Stimulated activated naive CD4-positive, alpha-beta T cell (primary cell): ENCODE results near the gene NRROS.

ENCODE experiments used
- DNase-seq, 6 experiments: peaks; one replicate each; lab custom pipeline; 2025; lab: John Stamatoyannopoulos, UW

The NRROS gene

GRCh38 chr3:196684548-196685407 lies 45.3 kb downstream of the NRROS start:
- DNase-seq, result peak; percentile 41 to 82 (median 50)

- no peak for DNase-seq
These were observed 46.9 kb downstream of the NRROS start for GRCh38 chr3:196686436-196686835.

- no peak for DNase-seq
These were observed 48.9 kb downstream of the NRROS start for GRCh38 chr3:196688349-196688748.

GRCh38 chr3:196689941-196690660 lies 50.6 kb downstream of the NRROS start:
- no peak for DNase-seq

- no peak for DNase-seq
These were observed 51.9 kb downstream of the NRROS start for GRCh38 chr3:196691386-196691785.

GRCh38 chr3:196694202-196694638 lies 54.7 kb downstream of the NRROS start:
- peak in 3 of 6 experiments; percentile 13 to 34 (median 34) for DNase-seq

GRCh38 chr3:196694941-196695848 lies 55.7 kb downstream of the NRROS start:
- DNase-seq, result no peak

GRCh38 chr3:196695849-196696226 lies 56.3 kb downstream of the NRROS start:
- no peak for DNase-seq

GRCh38 chr3:196697270-196697669 lies 57.8 kb downstream of the NRROS start:
- no peak for DNase-seq

- no peak for DNase-seq
These were observed 60.3 kb downstream of the NRROS start for GRCh38 chr3:196699749-196700148.

GRCh38 chr3:196700801-196701200 lies 61.3 kb downstream of the NRROS start:
- no peak for DNase-seq

- DNase-seq, result no peak
These were observed 66.8 kb downstream of the NRROS start for GRCh38 chr3:196706327-196706726.

- DNase-seq, result no peak
These were observed 67.2 kb downstream of the NRROS start for GRCh38 chr3:196706731-196707130.

- DNase-seq, result no peak
These were observed 68.1 kb downstream of the NRROS start for GRCh38 chr3:196707566-196707965.

GRCh38 chr3:196708467-196708866 lies 69.0 kb downstream of the NRROS start:
- no peak for DNase-seq
